Measurements from ENCODE around the gene SLX4IP. TPM values are rescaled to one million over a fixed set of nuclear protein-coding genes. Genes with fewer than 3 reads are reported as not detected.

SLX4IP gene
- total RNA-seq (2022) (5.4 and 6.4 TPM in 2 replicates), Bru-seq, nascent RNA (percentile 64 among the genes with signal in this experiment), BruChase-seq, experiment 1, labeled RNA remaining after a 6-hour chase (percentile 51 among the genes with signal in this experiment), BruChase-seq, experiment 2, labeled RNA remaining after a 2-hour chase (percentile 54 among the genes with signal in this experiment)
- long read RNA-seq, result 0 reads

GRCh38 chr20:10434832-10435812, at the start of gene SLX4IP:
TSS of gene SLX4IP (plus strand) at chr20:10435305. CDS start at chr20:10458205, 22,900 bp downstream.
- CTCF ChIA-PET, result interaction anchor here (0.9 to 1.8 kb wide), 4 partner anchors 86 to 516 kb away, joined by 3 to 5 read pairs (median 4); partner anchors contain the start of gene SNAP25
- H3K27ac Mint-ChIP-seq (ENCODE audit: unreplicated experiment), result peak within 1 kb of the TSS; percentile 78
- peak; percentile 80 for DNase-seq
- H3K27me3 Mint-ChIP-seq (ENCODE audit: unreplicated experiment), result no peaks in the 10 kb centered on the region
- peaks cover 35% of the 10 kb centered on the region for H3K36me3 Mint-ChIP-seq (ENCODE audit: insufficient read depth, unreplicated experiment)
- peaks cover 27% of the 10 kb centered on the region for H3K4me1 Mint-ChIP-seq (ENCODE audit: low read depth, unreplicated experiment)
- intact Hi-C loops (cut with micrococcal nuclease; ENCODE audit: unreplicated experiment), result loop anchor here (5.0 kb wide), 1 partner anchor 282 kb away; no protein-coding TSS in a partner anchor
- no peak for TF ChIP-seq CTCF (IDR thresholded peaks at IDR 0.05; ENCODE audit: unreplicated experiment)
- BruUV-seq (replicated peaks), result TSS peak; percentile 28
- H3K4me3 Mint-ChIP-seq (ENCODE audit: low read depth, unreplicated experiment), result peak within 1 kb of the TSS; percentile 90
- H3K9me3 Mint-ChIP-seq (ENCODE audit: low read depth, unreplicated experiment), result no peaks in the 10 kb centered on the region

- BruUV-seq (replicated peaks), result no TSS peak
- no peaks in the 10 kb centered on the region for H3K27me3 Mint-ChIP-seq (ENCODE audit: unreplicated experiment)
- H3K4me1 Mint-ChIP-seq (ENCODE audit: low read depth, unreplicated experiment), result no peaks in the 10 kb centered on the region
- intact Hi-C loops (cut with micrococcal nuclease; ENCODE audit: unreplicated experiment), result no loop called here
- CTCF ChIA-PET, result no interaction called here
- H3K27ac Mint-ChIP-seq (ENCODE audit: unreplicated experiment), result no peak overlapping the region
- no peak for TF ChIP-seq CTCF (IDR thresholded peaks at IDR 0.05; ENCODE audit: unreplicated experiment)
- H3K36me3 Mint-ChIP-seq (ENCODE audit: insufficient read depth, unreplicated experiment), result no peaks in the 10 kb centered on the region
- H3K4me3 Mint-ChIP-seq (ENCODE audit: low read depth, unreplicated experiment), result no peak overlapping the region
- DNase-seq, result no peak
- no peaks in the 10 kb centered on the region for H3K9me3 Mint-ChIP-seq (ENCODE audit: low read depth, unreplicated experiment)
Measured at GRCh38 chr20:10385850-10386544, 49.1 kb upstream of the SLX4IP start.

- no peak overlapping the region for H3K27ac Mint-ChIP-seq (ENCODE audit: unreplicated experiment)
- TF ChIP-seq CTCF (IDR thresholded peaks at IDR 0.05; ENCODE audit: unreplicated experiment), result no peak
- H3K4me3 Mint-ChIP-seq (ENCODE audit: low read depth, unreplicated experiment), result no peak overlapping the region
- no peaks in the 10 kb centered on the region for H3K9me3 Mint-ChIP-seq (ENCODE audit: low read depth, unreplicated experiment)
- CTCF ChIA-PET, result interaction anchor here (0.9 kb wide), 1 partner anchor 39 kb away, joined by 3 read pairs; no protein-coding TSS in a partner anchor
- no peaks in the 10 kb centered on the region for H3K4me1 Mint-ChIP-seq (ENCODE audit: low read depth, unreplicated experiment)
- no peaks in the 10 kb centered on the region for H3K27me3 Mint-ChIP-seq (ENCODE audit: unreplicated experiment)
- no peak for DNase-seq
- H3K36me3 Mint-ChIP-seq (ENCODE audit: insufficient read depth, unreplicated experiment), result no peaks in the 10 kb centered on the region
- intact Hi-C loops (cut with micrococcal nuclease; ENCODE audit: unreplicated experiment), result no loop called here
- BruUV-seq (replicated peaks), result no TSS peak
Measured at GRCh38 chr20:10387686-10388085, 47.4 kb upstream of the SLX4IP start.

GRCh38 chr20:10388597-10388996, 46.5 kb upstream of the SLX4IP start:
- TF ChIP-seq CTCF (IDR thresholded peaks at IDR 0.05; ENCODE audit: unreplicated experiment), result no peak
- H3K9me3 Mint-ChIP-seq (ENCODE audit: low read depth, unreplicated experiment), result no peaks in the 10 kb centered on the region
- CTCF ChIA-PET, result interaction anchor here (0.9 kb wide), 1 partner anchor 38 kb away, joined by 3 read pairs; no protein-coding TSS in a partner anchor
- no peak for DNase-seq
- H3K4me3 Mint-ChIP-seq (ENCODE audit: low read depth, unreplicated experiment), result no peak overlapping the region
- H3K36me3 Mint-ChIP-seq (ENCODE audit: insufficient read depth, unreplicated experiment), result no peaks in the 10 kb centered on the region
- H3K27ac Mint-ChIP-seq (ENCODE audit: unreplicated experiment), result no peak overlapping the region
- no peaks in the 10 kb centered on the region for H3K4me1 Mint-ChIP-seq (ENCODE audit: low read depth, unreplicated experiment)
- no TSS peak for BruUV-seq (replicated peaks)
- no peaks in the 10 kb centered on the region for H3K27me3 Mint-ChIP-seq (ENCODE audit: unreplicated experiment)
- intact Hi-C loops (cut with micrococcal nuclease; ENCODE audit: unreplicated experiment), result no loop called here
